Measurements from ENCODE around the gene KAZN.

- TF ChIP-seq CTCF (conservative IDR thresholded peaks at IDR 0.05 in 1 of 2, IDR thresholded peaks at IDR 0.05 in 1 of 2; ENCODE audit: low read depth in 1 of 2, low read length in 2 of 2) (no peak), EZH2 (IDR thresholded peaks at IDR 0.05; ENCODE audit: low read length, missing control alignments) (no peak)
Measured at GRCh38 chr1:14636897-14637632, 38.6 kb downstream of the KAZN start.

Measured in fibroblast of lung (primary cell).